Measurements from ENCODE around the gene SLC12A9.

SLC12A9 gene

GRCh38 chr7:100878685-100879084, 26.2 kb downstream of the SLC12A9 start:
- no peak for TF ChIP-seq CTCF (IDR thresholded peaks at IDR 0.05; ENCODE audit: low read length, missing control alignments)
- H3K4me3 ChIP-seq (replicated peaks; ENCODE audit: low read depth, low read length) = no peak overlapping the region

GRCh38 chr7:100879685-100880261, 27.3 kb downstream of the SLC12A9 start:
- TF ChIP-seq CTCF (IDR thresholded peaks at IDR 0.05; ENCODE audit: low read length, missing control alignments) = no peak
- DNase-seq (ENCODE audit: low read depth) = no peak
- no peak overlapping the region for H3K4me3 ChIP-seq (replicated peaks; ENCODE audit: low read depth, low read length)

More at GRCh38 chr7:100878685-100879084, 26.2 kb downstream of the SLC12A9 start:
- no peak for DNase-seq (ENCODE audit: low read depth)

- TF ChIP-seq CTCF (IDR thresholded peaks at IDR 0.05; ENCODE audit: low read length, missing control alignments) = no peak
- no peak for DNase-seq (ENCODE audit: low read depth)
Observed at GRCh38 chr7:100880645-100881044, 28.1 kb downstream of the SLC12A9 start.

GRCh38 chr7:100881136-100881535, 28.6 kb downstream of the SLC12A9 start:
- no peak for TF ChIP-seq CTCF (IDR thresholded peaks at IDR 0.05; ENCODE audit: low read length, missing control alignments)
- DNase-seq (ENCODE audit: low read depth) = no peak
- no peak overlapping the region for H3K4me3 ChIP-seq (replicated peaks; ENCODE audit: low read depth, low read length)

More at GRCh38 chr7:100880645-100881044, 28.1 kb downstream of the SLC12A9 start:
- H3K4me3 ChIP-seq (replicated peaks; ENCODE audit: low read depth, low read length) = no peak overlapping the region

- no peak for DNase-seq (ENCODE audit: low read depth)
- H3K4me3 ChIP-seq (replicated peaks; ENCODE audit: low read depth, low read length) = no peak overlapping the region
- TF ChIP-seq CTCF (IDR thresholded peaks at IDR 0.05; ENCODE audit: low read length, missing control alignments) = no peak
Observed at GRCh38 chr7:100882201-100882600, 29.7 kb downstream of the SLC12A9 start.

GRCh38 chr7:100882785-100883526, 30.4 kb downstream of the SLC12A9 start:
- TF ChIP-seq CTCF (IDR thresholded peaks at IDR 0.05; ENCODE audit: low read length, missing control alignments) = no peak
- DNase-seq (ENCODE audit: low read depth) = no peak
- no peak overlapping the region for H3K4me3 ChIP-seq (replicated peaks; ENCODE audit: low read depth, low read length)
